NCI-H146 treated with DMSO at 0.1 percent for 48 hours (cell line): ENCODE results near the gene UTS2R.
"Not testable (repeated sequence)": the region's sequence is repeated elsewhere in the genome, so short reads cannot be mapped to it uniquely, and the experiment has no call there.

ENCODE experiments used
- DNase-seq: peaks from one replicate; lab custom pipeline; 2025; ENCODE audit not compliant: unreplicated experiment; lab: John Stamatoyannopoulos, UW

Gene UTS2R

DNA sequence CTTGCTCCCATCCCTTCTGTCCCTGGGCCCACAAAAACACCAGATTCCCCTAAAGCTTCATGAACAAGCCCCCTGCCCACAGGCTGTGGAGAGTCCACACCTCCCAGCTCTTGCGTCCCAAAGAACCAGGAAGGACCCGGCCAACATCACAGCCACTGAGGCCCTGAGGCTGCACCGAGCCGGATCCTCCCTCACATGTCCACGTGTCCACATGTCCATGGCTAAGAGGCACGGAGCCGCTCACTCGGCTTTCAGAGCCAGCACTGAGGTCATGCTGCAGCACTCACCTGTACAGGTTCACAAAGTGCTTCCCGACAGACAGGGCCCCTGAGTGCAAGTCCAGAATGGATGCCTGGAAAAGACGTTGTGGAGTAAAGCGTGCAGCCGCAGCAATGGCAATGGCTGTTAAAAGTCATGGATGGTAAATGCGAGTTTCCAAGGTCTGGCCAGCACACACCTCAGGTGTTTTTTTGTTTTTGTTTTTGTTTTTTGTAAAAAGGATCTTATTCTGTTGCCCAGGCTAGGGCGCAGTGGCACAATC, 34.6 kb downstream of the UTS2R start:
- no peak for DNase-seq

DNA sequence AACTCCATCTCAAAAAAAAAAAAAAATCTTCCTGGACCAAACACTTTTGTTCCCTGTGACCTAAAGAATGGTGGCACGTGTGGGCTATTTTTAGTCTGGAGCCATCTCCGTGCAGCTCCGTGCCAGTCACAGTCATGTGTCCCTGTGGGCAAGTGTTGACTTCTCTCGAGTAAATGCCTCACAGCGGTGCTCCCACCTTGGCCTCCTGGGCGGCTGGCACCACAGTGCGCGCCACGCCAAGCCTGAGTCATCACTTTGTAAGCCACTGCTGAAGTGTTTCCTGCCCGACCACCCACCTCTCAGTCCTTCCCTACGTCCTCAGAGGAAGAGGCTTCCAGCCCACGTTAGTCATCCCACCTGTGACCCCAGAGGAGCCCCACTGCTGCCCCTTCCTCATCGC, 35.7 kb downstream of the UTS2R start:
- no peak for DNase-seq

DNA sequence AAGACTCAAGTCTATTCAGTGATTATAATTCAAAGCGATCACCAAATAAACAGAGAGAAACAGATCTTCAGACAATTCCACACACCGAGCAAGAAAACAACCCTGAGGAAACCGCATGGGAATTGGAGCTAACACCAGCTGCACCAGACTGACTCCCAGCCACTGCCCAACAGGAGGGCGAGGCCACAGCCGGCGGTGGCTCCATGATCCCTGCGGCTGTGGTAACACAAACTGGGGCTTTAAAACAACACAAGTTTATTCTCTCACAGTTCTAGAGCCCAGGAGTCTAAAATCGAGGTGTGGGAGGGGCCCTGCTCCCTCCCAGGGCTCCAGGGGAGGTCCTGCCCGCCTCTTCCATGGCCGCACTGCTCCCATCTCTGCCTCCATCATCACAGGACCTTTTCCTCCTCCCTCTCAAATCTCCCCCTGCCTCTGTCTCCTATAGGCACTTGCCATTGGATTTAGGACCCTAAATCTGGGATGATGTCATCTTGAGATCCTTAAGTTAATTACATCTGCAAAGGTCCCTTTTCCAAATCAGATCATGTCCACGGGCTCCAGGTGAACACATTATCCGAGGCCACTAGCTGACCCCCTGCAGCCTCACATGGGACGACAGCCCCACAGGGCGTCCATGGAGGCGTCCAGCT, 36.8 kb downstream of the UTS2R start:
- DNase-seq, result no peak

DNA sequence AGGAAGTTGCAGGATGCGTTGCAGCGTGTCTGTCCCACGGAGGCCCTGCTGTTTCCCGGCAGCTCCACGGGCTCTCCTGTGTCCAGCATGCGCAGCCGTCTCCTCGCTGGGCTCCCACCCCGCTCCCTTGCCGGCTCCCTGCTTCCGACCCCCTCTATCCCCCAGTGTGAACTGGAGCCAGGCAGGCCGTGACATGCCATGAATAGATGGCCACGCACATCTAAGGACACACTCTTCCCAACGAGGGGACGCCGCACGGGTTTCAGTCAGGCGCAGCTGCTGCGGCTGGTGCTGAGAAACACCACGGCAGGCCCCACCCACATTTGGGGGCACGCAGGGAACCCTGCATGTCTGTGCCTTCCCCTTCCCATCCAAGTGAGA, 37.4 kb downstream of the UTS2R start:
- no peak for DNase-seq

DNA sequence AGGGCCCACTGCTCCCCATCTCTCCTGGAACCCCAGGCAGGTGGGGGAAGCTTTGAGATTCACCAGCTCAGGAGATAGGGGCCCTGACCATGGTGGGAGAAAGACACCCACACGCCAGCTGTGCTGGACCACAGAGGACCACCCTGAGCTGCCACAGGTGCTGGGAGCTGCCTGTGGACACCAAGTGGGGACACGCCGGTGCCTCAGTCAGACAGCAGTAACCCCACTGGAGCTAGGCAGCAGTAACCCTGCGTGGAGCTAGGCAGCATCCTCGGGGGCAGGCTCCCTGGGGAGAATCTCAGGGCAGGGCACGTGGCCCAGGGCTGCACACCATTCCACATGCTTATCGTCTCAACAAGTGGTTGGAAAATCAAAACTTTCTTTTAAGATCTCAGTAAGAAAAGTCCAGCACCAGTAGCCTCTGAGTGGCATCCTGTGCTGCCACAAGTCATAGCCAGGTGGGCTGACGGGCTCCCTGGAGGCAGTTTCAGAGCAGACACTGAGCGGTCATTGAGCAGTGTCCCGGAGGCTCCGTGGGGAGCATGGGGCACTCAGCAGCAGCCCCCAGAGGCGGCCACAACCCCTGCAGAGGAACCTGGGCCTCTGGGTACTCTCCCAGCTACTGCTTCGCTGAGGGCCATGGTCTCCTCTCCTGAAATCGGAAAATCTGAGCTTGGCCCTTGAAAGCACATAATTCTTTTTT, 38.6 kb downstream of the UTS2R start:
- DNase-seq, result no peak

DNA sequence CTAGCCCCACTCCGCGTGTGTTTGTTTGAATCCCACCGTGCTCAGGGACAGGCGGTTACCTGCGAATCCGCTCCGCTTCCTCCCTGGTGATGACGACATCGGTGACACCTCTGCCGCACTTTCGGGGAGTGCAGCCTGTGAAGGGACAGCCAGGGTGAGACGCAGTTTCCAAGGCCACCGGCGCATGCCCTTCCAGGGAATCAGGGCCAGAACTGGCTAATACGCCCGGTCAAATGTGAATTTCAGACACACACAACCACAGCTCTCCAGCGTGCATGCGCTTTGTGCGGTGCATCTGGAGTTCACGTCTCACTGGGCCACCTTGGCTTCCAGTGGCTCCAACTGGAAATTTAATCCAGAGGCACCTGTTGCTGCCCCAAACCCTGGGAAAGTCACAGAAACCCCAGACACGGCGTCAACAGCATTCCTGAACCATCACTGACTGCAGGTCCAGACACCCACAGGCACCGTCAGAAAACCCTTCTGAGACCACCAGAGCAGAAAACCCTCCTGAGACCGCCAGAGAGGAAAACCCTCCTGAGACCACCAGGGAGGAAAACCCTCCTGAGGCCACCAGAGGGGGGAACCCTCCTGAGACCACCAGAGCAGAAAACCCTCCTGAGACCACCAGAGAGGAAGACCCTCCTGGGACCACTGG, 40.0 kb downstream of the UTS2R start:
- DNase-seq, result no peak

DNA sequence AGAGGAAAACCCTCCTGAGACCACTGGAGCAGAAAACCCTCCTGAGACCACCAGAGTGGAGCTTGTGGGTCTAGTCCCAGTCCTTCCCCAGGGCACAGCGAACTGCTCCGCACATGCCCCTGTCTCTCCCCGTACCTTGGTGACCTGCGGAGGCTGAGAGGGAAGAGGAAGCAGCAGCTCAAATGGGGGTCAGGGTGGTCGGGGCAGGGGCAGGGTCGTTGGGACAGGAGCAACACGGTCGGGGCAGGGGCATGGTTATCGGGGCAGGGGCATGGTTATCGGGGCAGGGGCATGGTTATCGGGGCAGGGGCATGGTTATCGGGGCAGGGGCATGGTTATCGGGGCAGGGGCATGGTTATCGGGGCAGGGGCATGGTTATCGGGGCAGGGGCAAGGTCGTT, 40.5 kb downstream of the UTS2R start:
- DNase-seq, result not testable (repeated sequence)

DNA sequence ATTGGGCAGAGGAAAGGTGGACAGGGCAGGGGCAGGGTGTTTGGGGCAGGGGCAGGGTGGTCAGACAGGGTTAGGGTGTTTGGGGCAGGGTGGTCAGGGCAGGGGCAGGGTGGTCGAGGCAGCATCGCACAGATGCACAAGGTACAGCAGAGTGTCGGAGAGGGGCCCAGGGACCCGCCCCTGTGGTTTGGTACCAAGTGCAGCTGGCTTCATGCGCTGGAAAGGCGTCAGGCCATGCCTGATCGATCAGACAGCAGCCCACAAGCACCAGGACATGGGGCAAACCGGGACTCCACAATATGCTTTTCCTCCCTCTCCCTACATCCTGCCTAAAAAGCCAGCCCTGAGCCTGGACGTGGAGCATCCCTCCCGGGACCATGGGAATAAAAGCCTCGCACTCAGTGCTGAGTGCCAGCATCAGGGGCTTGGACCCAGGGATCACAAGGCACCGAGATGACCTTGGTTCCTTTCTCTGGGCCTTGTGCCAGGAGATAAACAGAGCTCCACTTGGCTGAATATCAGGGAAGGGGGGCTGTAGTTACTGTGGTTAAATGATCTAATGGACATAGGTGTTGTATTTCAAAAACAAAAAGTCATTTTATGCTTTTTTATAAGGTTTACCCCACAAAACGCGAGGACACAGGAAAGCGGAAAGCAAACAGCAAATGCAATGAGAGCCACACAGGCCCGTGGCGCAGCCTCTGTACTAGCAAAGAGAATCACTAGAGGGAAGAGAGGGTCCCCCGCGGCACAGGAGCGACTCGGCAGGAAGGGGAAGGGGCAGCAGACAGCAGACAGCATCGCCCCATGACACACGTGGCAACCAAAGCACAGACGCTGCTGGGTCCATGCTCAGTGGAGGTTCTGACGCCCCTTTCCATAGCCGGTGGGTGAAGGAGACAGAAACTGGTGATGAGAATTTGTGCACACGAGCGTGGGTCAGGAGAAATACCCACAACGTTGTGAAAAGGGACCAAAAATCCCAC, 41.3 kb downstream of the UTS2R start:
- DNase-seq, result no peak

DNA sequence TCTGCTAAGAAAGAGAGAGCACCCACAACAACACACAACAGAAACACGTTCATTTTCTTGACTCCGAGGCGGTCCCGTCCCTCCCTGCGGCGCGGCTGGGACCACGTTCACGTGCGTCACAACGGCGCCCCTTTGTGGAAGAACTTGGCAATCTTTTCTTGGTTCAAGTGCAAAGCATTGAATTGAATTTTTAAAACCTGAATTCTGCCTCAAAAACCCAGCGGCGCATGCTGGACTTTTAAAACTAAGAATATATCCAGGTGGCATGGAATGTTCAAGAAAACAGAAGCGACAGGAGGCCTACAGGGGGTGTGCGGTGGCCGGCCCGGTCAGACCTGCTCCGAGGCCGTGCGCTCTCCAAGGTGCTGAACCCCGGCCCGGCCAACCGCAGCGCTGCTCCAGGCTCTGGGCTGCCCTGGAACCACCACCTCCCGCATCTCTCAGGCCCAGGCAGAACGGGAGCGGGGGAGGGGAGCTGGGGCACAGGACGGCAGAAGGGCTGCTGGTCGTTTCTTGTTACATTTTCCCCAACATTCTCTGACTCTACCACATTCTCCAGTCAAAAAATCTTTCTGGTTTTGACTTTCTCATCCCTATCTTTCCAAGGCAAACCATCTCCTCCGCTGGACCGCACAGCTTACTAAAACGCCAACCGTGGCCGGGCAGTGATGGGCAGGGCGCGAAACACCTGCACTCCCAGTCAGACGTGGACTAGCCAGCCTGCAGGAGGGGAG, 43.1 kb downstream of the UTS2R start:
- DNase-seq, result no peak

DNA sequence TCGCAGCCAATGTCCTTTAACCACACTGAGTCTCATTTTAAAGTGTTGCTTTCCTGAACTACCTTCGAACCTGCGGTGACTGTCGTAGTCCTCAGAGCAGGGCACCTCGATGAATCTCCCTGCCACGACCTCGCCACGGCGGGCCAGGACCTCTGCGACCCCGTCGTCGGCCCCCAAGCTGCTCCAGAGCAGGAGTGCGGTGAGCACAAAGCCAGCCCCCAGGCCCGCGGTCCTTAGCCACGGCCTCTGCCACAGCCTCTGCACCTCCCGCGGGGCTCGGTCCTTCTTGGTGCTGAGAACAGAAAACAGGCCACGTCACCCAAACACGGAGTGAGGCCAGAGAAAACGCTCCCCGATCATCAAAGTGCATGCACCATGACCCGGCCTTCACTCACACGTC, 43.8 kb downstream of the UTS2R start:
- DNase-seq, result no peak

DNA sequence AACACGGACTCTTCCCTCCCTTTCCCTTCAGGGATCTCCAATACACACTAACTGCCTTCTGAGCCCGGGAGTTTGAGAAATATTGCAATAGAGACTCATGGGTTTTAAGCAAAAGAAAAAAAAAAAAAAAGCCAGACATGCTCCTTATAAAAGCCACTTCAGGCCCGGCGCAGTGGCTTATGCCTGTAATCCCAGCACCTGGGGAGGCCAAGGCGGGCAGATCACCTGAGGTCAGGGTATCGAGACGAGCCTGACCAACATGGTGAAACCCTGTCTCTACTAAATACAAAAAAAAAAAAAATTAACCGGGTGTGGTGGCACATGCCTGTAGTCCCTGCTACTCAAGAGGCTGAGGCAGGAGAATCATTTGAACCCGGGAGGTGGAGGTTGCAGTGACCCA, 44.2 kb downstream of the UTS2R start:
- DNase-seq, result no peak

DNA sequence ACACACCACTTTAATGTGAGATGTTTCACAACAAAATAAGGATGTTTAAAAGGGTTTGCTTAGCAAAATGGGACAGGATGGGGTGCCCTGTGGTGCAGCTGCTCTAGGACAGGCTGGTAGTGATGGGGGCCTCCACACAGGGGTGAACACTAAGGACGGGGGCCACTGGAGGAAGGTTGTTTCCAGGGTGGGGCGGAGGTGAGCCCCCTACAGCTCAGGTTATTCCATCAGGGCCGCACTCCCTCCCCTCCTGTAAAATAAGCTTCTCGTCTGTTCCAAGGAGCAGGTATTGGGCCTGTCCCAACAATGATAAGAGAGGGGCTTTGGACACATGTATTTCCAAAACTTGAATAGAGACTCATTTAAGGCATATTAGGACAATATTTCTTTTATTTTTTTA, 44.7 kb downstream of the UTS2R start:
- DNase-seq, result no peak

DNA sequence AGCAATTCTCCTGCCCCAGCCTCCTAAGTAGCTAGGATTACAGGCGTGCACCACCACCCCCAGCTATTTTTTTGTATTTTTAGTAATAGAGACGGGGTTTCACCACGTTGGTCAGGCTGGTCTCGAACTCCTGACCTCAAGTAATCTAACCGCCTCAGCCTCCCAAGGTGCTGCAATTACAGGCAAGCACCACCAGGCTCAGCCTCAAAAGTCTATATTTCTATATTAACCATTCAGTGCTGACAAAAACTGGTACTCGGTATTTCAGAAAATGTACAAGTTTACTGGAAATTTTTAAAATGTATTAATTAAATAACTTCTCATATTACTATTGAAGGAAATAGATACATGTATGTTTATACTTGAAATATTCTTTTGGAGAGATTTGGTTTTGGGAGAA, 45.2 kb downstream of the UTS2R start:
- no peak for DNase-seq

DNA sequence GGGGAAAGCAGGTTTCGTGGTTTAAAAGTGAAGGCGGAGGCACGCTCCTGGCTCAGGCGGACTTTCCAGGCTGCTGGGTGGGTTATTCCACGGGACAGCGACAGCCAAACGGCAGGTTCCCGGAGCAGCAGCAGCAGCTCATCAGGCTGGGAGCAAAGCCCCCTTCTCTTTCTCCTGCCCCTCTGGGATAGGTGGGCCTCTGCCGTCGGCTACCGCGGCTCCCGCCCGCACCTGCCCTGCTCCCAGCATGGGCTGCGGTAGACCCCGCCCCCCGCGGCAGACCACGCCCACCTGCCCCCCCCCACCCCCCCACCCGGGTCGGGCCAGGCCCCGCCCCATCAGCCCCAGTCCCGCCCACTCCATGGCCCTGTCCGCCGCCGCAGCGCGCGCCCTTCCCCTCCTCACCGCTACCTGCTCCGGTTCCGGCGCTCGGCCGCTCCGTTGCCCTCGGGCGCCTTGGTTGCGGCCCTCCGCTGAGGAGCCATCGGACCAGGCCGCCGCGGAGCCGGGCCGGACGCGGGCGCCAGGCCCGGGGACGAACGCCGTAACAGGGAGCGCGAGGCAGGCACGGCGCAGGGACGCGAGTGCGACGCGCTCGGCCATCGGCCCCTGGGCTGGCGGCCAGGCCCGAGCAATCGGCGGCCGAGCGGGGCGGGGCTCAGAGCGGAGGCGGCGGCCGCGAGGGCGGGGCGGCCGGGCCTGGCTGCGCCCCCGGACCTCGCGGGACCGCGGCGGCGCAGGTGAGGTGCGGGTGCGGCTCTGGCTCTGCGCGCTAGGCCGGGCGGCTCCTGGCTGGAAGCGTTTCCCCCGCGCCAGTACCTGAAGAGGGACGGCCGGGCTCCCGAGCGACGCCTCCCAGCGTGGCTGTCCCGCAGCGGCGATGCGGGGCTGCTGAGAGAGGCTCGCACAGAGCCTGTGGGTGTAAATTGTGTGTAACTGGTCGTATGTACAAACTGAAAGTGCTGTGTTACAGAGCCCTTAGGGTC, 46.7 kb downstream of the UTS2R start, which contains the start of the genes HEXD and OGFOD3:
Gene HEXD (plus strand): TSS at position 347 of the 986 bp plus-strand sequence. CDS start 1,453 bp downstream, outside the sequence.
Gene OGFOD3 (minus strand): TSS at position 586 of the 986 bp plus-strand sequence. CDS start 101 bp downstream, at position 485.
- DNase-seq, result peak; percentile 73

DNA sequence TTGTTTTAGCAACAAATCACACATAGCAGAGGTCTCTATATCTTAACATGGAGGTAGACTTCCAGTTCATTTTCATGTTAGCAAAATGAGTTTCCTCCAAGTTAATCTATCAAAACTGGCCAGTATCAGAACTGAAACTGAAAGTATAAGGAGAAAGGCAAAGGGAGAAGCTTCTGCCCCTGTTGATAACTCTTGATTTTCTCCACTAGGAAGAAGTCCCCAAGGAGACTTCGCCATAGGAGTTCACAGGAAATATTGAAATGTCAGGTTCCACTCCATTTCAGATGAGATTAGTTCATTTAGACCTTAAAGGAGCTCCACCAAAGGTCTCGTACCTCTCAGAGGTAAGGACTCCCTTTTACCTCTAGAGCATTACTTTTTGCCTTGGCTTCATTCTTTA, 48.0 kb downstream of the UTS2R start:
- no peak for DNase-seq

DNA sequence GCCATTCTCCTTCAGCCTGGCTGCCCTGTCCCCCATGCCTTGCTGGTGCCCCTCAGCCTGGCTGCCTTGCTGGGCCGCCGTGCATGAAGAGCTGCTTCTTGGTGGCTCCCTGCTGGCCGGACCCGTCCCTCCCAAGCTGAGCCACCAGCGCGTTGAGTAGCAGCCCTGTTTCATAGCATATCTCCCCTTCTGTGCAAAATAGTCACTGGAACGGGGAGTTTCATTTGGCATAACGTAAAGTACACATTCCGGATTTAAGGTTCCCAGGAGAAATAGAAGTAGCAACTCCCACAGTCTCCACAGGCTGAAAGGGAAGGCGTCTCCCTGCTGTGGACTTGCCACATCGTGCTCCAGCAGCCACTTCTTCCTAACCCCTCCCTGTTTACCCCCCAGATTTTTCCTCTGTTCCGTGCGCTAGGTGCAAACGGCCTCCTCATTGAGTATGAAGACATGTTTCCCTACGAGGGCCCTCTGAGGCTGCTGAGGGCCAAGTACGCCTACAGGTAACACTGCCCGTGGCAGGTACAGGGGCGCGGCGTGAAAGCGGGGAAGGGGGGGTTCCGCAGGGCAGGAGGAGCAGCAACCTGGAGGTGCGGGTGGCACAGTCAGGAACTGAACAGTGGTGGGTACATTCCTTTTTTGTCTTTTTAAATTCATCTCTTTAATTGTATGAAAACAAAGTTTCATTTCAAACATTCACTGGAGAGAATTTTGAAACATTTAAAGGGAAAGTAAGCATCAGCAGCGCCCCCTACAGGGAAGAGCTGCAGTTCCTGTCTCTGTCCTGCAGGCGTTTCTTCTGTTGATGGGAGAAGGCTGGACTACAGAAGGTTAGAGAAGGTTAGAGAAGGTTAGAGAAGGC, 52.7 kb downstream of the UTS2R start:
- peak; percentile 12 for DNase-seq

DNA sequence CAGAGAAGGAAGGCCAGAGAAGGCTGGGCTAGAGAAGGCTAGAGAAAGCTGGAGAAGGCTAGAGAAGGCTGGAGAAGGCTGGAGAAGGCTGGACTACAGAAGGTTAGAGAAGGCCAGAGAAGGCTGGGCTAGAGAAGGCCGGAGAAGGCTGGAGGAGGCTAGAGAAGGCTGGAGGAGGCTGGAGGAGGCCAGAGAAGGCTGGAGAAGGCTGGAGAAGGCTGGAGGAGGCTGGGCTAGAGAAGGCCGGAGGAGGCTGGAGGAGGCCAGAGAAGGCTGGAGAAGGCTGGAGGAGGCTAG, 53.2 kb downstream of the UTS2R start:
- no peak for DNase-seq
